Endothelial cell of hepatic sinusoid (primary cell): ENCODE data around the gene CARS2.
"Not testable (repeated sequence)": the region's sequence is repeated elsewhere in the genome, so short reads cannot be mapped to it uniquely, and the experiment has no call there.

Source experiments
- in situ Hi-C: cut with HindIII; loops from 2 replicates; pipeline ENCODE4 v1.10.0; 2017; ENCODE audit warnings: low sequenced_read_pairs

Gene CARS2

GRCh38 chr13:110712081-110712848, 6.3 kb upstream of the CARS2 start:
- in situ Hi-C loops = no loop called here

GRCh38 chr13:110706570-110707372, 855 bp upstream of the CARS2 start:
- in situ Hi-C loops = no loop called here

- in situ Hi-C loops = no loop called here
Observed at GRCh38 chr13:110705356-110705825, 525 bp downstream of the CARS2 start.

GRCh38 chr13:110702591-110703526, 3.1 kb downstream of the CARS2 start:
- in situ Hi-C loops = no loop called here

GRCh38 chr13:110702089-110702488, 3.8 kb downstream of the CARS2 start:
- in situ Hi-C loops = no loop called here

- in situ Hi-C loops = not testable (repeated sequence)
Observed at GRCh38 chr13:110701061-110701460, 4.9 kb downstream of the CARS2 start.

GRCh38 chr13:110700641-110701040, 5.3 kb downstream of the CARS2 start:
- in situ Hi-C loops = no loop called here

GRCh38 chr13:110700186-110700585, 5.7 kb downstream of the CARS2 start:
- in situ Hi-C loops = no loop called here

- in situ Hi-C loops = no loop called here
Observed at GRCh38 chr13:110699148-110700145, 6.5 kb downstream of the CARS2 start.

GRCh38 chr13:110698689-110699088, 7.2 kb downstream of the CARS2 start:
- in situ Hi-C loops = no loop called here

- in situ Hi-C loops = no loop called here
Observed at GRCh38 chr13:110697842-110698241, 8.1 kb downstream of the CARS2 start.

GRCh38 chr13:110696776-110697175, 9.1 kb downstream of the CARS2 start:
- in situ Hi-C loops = no loop called here

GRCh38 chr13:110695774-110696173, 10.1 kb downstream of the CARS2 start:
- in situ Hi-C loops = not testable (repeated sequence)

- in situ Hi-C loops = no loop called here
Observed at GRCh38 chr13:110690516-110690915, 15.4 kb downstream of the CARS2 start.

GRCh38 chr13:110689711-110690110, 16.2 kb downstream of the CARS2 start:
- in situ Hi-C loops = no loop called here

GRCh38 chr13:110689041-110689440, 16.9 kb downstream of the CARS2 start:
- in situ Hi-C loops = no loop called here

- in situ Hi-C loops = no loop called here
Observed at GRCh38 chr13:110687736-110688135, 18.2 kb downstream of the CARS2 start.

GRCh38 chr13:110685305-110686020, 20.5 kb downstream of the CARS2 start:
- in situ Hi-C loops = no loop called here
